Endothelial cell (in vitro differentiated cells): ENCODE data around the gene HEPHL1. TPM values are rescaled to one million over a fixed set of nuclear protein-coding genes. Genes with fewer than 3 reads are reported as not detected.

Source experiments
- DNase-seq: peaks from one replicate; pipeline ENCODE4 v3.0.0; 2021; ENCODE audit warnings: low spot score
- H3K27ac Mint-ChIP-seq: one replicate; pipeline ENCODE4 v1.8.0; 2021; ENCODE audit warnings: mixed read lengths, inconsistent platforms; ENCODE audit not compliant: unreplicated experiment
- H3K27me3 Mint-ChIP-seq: one replicate; pipeline ENCODE4 v1.8.0; 2021; ENCODE audit warnings: mild to moderate bottlenecking, moderate library complexity, mixed read lengths, inconsistent platforms; ENCODE audit not compliant: unreplicated experiment
- H3K36me3 Mint-ChIP-seq: one replicate; pipeline ENCODE4 v1.8.0; 2021; ENCODE audit warnings: mild to moderate bottlenecking, low read depth, mixed read lengths, inconsistent platforms; ENCODE audit not compliant: unreplicated experiment
- H3K4me1 Mint-ChIP-seq: one replicate; pipeline ENCODE4 v1.8.0; 2021; ENCODE audit warnings: mild to moderate bottlenecking, mixed read lengths, inconsistent platforms; ENCODE audit not compliant: unreplicated experiment
- H3K4me3 Mint-ChIP-seq: one replicate; pipeline ENCODE4 v1.8.0; 2021; ENCODE audit warnings: mild to moderate bottlenecking, mixed read lengths, inconsistent platforms; ENCODE audit not compliant: unreplicated experiment
- H3K9me3 Mint-ChIP-seq: one replicate; pipeline ENCODE4 v1.8.0; 2021; ENCODE audit warnings: mixed read lengths, inconsistent platforms; ENCODE audit not compliant: unreplicated experiment
- CTCF ChIP-seq: fragments of 200-600 bp; sonication (generic); IDR thresholded peaks from one replicate; pipeline ENCODE4 v1.5.0; 2021; ENCODE audit warnings: antibody characterized with exemption; ENCODE audit not compliant: unreplicated experiment
- total RNA-seq: library from RNA; stranded (reverse); fragmentation: NEBNext Ultra II Directional; extraction: Animal tissue kit (Norgen Biotek cat#: 25700); gene quantifications from one replicate; pipeline ENCODE4 v1.2.1, GENCODE V29; 2021; ENCODE audit not compliant: unreplicated experiment

Gene HEPHL1
- total RNA-seq, 1 donor from 2014 or later, result not detected

- no peaks in the 10 kb centered on the region for H3K36me3 Mint-ChIP-seq
- H3K27me3 Mint-ChIP-seq, result peaks cover 1% of the 10 kb centered on the region
- no peak for TF ChIP-seq CTCF
- DNase-seq, result no peak
- H3K27ac Mint-ChIP-seq, result no peak overlapping the region
- no peak overlapping the region for H3K4me3 Mint-ChIP-seq
- H3K9me3 Mint-ChIP-seq, result no peaks in the 10 kb centered on the region
- H3K4me1 Mint-ChIP-seq, result no peaks in the 10 kb centered on the region
Observed at GRCh38 chr11:94028436-94028835, 7.3 kb downstream of the HEPHL1 start.

DNA sequence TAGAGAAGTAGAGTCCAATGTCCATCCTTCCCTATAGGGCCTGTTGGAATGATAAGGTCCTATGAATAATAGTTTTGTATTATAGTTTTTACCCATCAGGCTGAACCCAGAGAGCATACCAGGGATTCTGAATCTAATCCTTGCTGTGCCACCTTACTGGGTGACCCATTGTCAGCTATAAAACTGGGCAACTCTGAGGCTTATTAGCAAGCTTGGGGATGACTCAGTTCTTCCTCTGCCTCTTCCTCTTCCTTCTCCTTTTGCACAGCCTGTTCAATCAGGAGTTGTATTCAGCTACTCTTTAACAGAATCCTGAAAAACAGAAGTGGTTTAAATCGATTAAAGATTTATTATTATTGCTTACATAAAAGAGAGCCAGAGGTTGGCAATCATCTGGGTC lies 8.9 kb downstream of the HEPHL1 start:
- DNase-seq, result no peak
- Mint-ChIP-seq H3K27ac (no peak overlapping the region), H3K9me3 (peaks cover 5% of the 10 kb centered on the region), H3K27me3 (peaks cover 3% of the 10 kb centered on the region), H3K36me3 (no peaks in the 10 kb centered on the region), H3K4me3 (no peak overlapping the region), H3K4me1 (peaks cover 13% of the 10 kb centered on the region)
- TF ChIP-seq CTCF, result no peak

DNA sequence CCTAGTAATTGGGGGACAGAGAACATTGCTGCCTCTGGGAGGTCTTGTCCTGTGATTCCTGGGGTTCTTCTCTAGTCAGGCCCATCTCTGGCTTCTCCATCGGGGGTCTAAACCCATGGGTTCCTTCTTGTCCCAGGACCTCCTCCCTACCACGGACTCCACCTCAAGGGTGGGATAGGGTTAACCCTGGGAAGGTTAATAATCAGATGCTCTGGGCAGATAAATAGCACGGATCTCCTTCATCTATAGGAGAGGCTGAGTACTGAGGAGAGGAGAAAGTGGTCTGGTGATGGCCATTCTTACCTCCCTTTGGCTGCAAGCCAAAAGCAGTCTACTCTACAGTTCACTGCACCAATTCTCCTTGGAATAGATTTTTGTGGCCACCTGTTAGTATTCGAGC lies 10.5 kb downstream of the HEPHL1 start:
- no peak for TF ChIP-seq CTCF
- Mint-ChIP-seq H3K9me3 (peaks cover 5% of the 10 kb centered on the region), H3K36me3 (peaks cover 5% of the 10 kb centered on the region), H3K4me1 (peaks cover 17% of the 10 kb centered on the region), H3K27me3 (peaks cover 5% of the 10 kb centered on the region), H3K4me3 (no peak overlapping the region), H3K27ac (no peak overlapping the region)
- no peak for DNase-seq

DNA sequence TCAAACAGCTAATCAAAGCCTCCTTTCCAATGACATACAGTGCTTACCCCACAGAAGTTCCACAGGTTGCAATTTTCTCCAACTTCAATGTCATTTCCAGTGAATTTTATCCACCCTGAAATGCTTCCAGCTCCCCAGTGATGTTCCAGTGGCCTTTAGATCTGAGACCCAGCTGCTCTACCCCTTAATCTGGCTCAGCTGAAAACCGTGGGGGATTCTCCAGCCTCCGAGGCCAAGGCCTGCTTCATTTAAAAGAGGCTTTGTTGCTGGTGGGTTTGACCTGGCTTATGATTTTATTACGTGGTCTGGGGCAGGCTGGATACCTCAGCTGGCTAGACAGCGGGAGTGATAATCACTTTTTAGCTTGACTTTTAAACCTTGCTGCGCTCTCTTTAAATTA lies 10.9 kb downstream of the HEPHL1 start:
- no peak overlapping the region for H3K27ac Mint-ChIP-seq
- no peak for TF ChIP-seq CTCF
- no peak overlapping the region for H3K4me3 Mint-ChIP-seq
- peaks cover 5% of the 10 kb centered on the region for H3K9me3 Mint-ChIP-seq
- peaks cover 5% of the 10 kb centered on the region for H3K36me3 Mint-ChIP-seq
- peaks cover 17% of the 10 kb centered on the region for H3K4me1 Mint-ChIP-seq
- no peak for DNase-seq
- H3K27me3 Mint-ChIP-seq, result peaks cover 5% of the 10 kb centered on the region

- no peak for TF ChIP-seq CTCF
- peaks cover 5% of the 10 kb centered on the region for H3K36me3 Mint-ChIP-seq
- no peak overlapping the region for H3K4me3 Mint-ChIP-seq
- no peak for DNase-seq
- peaks cover 5% of the 10 kb centered on the region for H3K27me3 Mint-ChIP-seq
- H3K9me3 Mint-ChIP-seq, result peaks cover 5% of the 10 kb centered on the region
- no peak overlapping the region for H3K27ac Mint-ChIP-seq
- H3K4me1 Mint-ChIP-seq, result peaks cover 17% of the 10 kb centered on the region
Observed at GRCh38 chr11:94032725-94033124, 11.6 kb downstream of the HEPHL1 start.
